GM12865 (cell line): ENCODE measurements around the gene RALGAPB.

Experiments
- DNase-seq: peaks from one replicate; pipeline ENCODE4 v3.0.0; 2010; ENCODE audit warnings: low read depth
- H3K4me3 ChIP-seq: 2 replicates; pipeline ENCODE4 v1.5.1; 2011; ENCODE audit warnings: mild to moderate bottlenecking, low read depth, low read length, control low read depth
- TF ChIP-seq, protein P1 (sequence below): IDR thresholded peaks from 2 replicates; pipeline ENCODE4 v1.5.1; 2011; ENCODE audit warnings: low read length, control low read depth, low read depth, inconsistent platforms; ENCODE audit not compliant: insufficient read depth; ENCODE audit errors: missing control alignments

Gene RALGAPB

DNA sequence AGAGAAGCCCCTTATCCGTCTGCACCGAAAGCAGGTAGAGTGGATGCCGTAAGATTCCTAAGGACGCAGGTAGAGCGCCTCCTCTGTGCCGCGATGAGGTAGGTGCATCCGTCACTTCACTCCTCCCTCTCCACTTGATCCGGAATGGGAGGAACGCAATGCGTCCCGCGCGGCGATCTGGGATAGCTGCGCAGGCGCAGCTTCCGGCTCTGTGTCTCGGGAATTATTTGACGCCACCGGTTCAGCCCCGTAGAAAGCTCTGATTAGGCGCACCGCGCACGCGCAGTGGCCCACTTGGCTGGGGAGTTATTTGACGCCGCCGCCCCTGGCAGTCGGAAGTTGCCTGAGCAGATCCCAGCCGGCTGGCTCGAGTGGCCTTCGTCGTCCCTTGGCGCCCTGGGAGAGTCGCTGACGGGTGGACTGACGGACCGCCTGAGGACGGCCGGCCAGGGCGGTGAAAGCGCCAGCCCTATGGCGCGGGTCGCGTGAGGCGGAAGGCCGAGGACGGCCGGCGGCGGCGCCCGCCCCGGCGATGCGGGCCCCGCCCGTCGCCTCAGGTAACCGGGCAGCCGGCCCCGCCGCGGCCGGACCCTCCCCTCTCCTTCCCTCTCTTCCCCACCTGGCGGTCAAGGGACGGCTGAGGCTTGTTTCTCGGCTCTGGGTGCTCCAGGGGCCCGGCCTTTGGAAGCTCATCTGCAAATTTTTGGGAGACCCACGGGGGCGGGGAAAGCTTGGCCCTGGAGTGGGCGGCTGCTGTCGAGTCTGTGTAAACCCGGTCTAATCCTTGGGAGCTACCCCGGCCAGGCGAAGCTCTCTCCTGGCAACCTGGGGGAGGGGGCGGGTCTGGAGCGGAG lies at the start of gene RALGAPB:
Gene RALGAPB (plus strand): TSS at position 331 of the 854 bp plus-strand sequence. CDS start 15,590 bp downstream, outside the sequence.
- TF ChIP-seq, protein P1, sequence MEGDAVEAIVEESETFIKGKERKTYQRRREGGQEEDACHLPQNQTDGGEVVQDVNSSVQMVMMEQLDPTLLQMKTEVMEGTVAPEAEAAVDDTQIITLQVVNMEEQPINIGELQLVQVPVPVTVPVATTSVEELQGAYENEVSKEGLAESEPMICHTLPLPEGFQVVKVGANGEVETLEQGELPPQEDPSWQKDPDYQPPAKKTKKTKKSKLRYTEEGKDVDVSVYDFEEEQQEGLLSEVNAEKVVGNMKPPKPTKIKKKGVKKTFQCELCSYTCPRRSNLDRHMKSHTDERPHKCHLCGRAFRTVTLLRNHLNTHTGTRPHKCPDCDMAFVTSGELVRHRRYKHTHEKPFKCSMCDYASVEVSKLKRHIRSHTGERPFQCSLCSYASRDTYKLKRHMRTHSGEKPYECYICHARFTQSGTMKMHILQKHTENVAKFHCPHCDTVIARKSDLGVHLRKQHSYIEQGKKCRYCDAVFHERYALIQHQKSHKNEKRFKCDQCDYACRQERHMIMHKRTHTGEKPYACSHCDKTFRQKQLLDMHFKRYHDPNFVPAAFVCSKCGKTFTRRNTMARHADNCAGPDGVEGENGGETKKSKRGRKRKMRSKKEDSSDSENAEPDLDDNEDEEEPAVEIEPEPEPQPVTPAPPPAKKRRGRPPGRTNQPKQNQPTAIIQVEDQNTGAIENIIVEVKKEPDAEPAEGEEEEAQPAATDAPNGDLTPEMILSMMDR, result peak; percentile 26
- peak within 1 kb of the TSS; percentile 86 for H3K4me3 ChIP-seq
- DNase-seq, result peak; percentile 99

DNA sequence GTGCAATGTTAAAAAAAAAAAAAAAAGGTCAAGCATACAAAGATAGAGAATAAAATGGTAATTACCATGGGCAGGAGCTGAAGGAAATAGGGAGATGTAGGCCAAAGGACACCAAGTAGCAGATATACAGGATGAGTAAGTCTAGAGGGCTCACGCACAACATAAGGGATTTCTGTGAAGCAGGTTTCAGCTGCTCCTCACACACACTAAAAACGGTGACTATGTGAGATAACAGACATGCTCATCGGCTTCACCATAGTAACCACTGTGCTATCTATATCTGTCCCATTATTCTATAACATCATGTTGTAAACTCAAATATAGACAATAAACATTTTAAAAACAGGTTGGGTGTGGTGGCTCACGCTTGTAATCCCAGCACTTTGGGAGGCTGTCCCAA lies 49.1 kb upstream of the RALGAPB start:
- H3K4me3 ChIP-seq, result no peak overlapping the region
- TF ChIP-seq, protein P1, result no peak
- no peak for DNase-seq

DNA sequence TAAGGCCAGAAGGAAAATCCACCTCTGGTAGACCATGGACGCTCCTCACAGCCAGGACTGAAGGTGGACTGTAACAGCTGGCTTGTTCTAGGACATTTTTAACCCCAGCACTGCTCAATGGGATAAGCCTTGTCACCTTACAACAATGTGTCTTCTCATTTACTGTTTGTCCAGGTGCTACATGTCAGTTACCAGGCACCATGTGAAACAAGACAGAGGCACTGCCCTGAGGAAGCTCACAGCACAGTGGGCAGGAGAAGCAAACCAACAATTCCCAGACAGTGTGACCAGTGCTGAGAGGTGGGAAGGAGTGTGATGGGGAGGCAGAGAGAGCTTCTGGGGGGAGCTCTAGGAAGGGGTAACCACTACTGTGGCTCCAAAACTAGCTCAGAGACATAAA lies 48.2 kb upstream of the RALGAPB start:
- H3K4me3 ChIP-seq, result no peak overlapping the region
- TF ChIP-seq, protein P1, result no peak
- DNase-seq, result no peak

DNA sequence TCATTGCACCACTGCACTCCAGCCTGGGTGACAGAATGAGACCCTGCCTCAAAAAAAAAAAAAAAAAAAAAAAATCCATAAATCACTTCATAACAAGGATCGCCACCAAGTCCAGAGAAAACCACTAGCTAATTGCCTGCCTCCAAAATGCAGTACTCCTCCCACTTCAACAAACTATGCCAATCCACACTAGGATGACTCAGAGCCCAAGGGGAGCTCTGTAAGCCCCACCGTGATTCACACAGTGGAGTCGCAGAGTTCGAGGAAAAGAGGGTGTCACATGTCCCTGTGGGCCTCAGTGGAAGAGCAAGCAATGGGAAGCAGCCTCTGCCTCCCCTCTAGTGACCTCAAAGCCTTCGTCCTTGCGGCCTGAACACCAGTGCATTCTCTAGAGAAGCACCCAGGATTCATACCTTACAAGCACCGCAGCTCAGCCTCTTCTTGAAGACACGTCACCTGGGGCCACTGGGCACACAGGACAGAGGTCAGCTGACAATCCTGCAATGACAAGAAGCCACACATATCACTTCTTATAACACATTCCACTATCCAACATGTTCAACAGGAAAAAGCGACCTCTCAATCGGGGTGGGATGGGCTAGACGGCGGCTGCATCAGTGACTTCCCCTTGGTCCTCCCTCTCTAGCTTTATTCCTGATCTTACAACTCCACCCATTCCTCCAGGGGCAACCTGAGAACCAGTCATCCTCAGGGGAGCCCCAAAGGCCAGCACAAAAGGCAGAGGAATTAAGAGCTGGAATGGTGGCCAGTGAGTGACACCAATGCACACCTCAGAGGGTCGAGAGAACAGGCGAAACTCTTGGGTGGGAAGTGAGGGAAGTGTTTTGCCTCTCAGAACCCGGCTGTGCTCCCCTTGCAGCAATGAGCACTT lies 46.4 kb upstream of the RALGAPB start:
- no peak overlapping the region for H3K4me3 ChIP-seq
- TF ChIP-seq, protein P1, result no peak
- DNase-seq, result no peak

DNA sequence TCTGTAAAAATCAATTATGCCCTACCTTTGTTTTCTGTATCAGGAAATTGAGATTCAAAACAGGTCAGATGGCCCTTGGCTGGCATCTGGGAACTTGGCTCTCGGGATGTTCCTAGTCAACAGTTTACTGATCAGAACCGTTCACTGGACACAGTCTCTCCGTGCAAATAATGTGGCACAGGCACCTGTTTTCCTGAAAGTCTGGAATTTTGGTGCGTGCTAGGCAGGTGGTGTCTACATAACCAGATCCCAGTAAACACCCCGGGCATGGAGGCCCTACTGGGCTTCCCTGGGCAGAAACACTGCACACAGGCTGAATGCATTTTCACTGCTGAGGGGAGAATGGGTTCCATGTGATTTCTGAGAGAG lies 45.0 kb upstream of the RALGAPB start:
- TF ChIP-seq, protein P1, result no peak

DNA sequence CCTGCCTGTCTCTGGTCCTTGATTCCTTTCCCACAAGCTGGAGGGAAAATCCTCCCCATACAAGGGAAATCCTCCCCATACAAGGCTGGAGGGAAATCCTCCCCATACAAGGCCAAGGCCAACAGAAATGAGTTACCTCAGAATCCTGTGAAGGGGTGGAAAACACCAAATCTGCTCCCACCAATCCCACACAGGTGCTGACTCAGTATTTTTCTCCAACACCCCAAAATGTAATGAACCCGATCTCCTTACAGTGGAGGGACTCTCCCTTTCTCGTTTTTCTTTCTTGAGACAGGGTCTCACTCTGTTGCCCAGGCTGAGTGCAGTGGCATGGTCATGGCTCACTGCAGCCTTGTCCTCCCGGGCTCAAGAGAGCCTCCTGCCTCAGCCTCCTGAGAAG lies 43.8 kb upstream of the RALGAPB start:
- DNase-seq, result no peak
- no peak overlapping the region for H3K4me3 ChIP-seq
- TF ChIP-seq, protein P1, result no peak

More for the DNA sequence above, 45.0 kb upstream of the RALGAPB start:
- H3K4me3 ChIP-seq, result no peak overlapping the region
- no peak for DNase-seq
